ENCODE data around the gene SMYD5.

SMYD5 gene

DNA sequence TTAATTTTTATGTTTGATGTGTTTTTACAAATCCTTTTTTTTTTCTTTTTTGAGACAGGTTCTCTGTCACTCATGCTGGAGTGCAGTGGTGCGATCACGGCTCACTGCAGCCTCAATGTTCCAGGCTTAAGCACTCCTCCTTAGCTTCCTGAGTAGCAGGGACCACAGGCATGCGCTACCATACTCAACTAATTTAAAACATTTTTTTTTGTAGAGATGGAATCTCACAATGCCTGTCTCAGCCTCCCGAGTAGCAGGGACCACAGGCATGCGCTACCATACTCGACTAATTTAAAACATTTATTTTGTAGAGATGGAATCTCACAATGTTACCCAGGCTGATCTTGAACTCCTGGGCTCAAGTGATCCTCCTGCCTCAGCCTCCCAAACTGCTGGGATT, 8.4 kb upstream of the SMYD5 start:
- DNase-seq (ENCODE audit: low read depth, low spot score) = peak; percentile 50

DNA sequence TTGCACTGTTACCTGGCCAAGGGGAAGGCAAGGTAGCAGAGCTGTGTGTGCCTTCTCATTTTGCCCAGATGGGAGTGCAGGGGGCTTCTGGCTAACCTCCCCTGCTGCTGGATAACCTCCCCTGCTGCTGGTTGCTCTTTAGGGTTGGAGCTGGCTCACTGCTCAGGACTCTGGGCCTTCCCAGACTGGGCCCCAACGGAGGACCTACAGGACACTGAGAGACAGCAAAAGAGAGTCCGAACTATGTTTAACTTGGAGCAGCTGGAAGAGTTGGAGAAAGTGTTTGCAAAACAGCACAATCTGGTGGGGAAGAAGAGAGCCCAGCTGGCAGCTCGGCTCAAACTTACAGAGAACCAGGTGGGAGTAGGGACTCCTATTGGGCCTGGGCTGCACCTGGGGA, 5.8 kb upstream of the SMYD5 start:
- no peak for DNase-seq (ENCODE audit: low read depth, low spot score)

DNA sequence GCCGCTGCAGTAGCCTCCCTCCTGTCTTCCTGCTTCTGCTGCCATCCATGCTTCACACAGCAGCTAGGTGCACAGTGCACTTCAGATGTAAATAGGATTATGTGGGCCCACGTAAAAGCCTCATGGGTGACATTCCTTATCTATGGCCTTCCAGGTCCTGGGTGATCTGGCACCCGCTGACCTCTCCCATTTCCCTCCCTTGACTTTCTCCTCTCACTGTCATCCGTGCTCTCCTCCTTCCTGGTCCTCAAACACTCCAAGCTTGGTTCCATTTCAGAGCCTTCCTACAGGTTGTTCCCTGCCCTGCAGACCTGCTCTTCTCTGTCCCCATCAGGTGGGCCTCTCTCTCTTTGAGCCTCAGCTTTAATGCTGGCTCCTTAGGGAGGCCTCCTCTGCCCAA, 4.0 kb upstream of the SMYD5 start:
- no peak for DNase-seq (ENCODE audit: low read depth, low spot score)

DNA sequence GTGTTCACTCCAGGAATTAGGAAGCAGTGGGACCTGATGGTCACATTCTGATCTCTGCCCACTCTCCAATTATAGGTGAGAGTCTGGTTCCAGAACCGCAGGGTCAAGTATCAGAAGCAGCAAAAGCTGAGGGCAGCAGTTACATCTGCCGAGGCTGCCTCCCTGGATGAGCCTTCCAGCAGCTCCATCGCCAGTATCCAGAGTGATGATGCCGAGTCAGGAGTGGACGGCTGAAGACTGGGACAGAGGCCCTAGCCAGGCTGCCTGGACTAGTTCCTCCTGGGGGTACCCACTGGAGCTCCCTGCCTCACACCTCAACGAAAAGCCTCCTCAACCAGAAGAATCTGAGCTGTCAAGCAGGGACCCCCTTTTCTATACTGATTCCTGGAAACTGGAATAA, 3.3 kb upstream of the SMYD5 start:
- DNase-seq (ENCODE audit: low read depth, low spot score) = no peak

DNA sequence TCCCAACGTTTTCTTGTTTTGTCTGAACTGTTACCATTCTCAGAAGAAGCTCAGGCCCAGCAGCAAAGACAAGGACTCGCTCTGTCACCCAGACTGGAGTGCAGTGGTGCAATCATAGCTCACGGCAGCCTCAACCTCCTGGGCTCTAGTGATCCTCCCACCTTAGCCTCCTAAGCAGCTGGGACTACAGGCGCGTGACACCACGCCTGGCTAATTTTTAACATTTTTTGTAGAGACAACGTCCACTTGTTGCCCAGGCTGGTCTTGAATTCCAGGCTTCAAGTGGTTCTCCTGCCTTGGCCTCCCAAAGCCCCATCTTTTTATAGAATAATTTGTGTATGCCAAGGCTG, 2.0 kb upstream of the SMYD5 start:
- DNase-seq (ENCODE audit: low read depth, low spot score) = no peak

DNA sequence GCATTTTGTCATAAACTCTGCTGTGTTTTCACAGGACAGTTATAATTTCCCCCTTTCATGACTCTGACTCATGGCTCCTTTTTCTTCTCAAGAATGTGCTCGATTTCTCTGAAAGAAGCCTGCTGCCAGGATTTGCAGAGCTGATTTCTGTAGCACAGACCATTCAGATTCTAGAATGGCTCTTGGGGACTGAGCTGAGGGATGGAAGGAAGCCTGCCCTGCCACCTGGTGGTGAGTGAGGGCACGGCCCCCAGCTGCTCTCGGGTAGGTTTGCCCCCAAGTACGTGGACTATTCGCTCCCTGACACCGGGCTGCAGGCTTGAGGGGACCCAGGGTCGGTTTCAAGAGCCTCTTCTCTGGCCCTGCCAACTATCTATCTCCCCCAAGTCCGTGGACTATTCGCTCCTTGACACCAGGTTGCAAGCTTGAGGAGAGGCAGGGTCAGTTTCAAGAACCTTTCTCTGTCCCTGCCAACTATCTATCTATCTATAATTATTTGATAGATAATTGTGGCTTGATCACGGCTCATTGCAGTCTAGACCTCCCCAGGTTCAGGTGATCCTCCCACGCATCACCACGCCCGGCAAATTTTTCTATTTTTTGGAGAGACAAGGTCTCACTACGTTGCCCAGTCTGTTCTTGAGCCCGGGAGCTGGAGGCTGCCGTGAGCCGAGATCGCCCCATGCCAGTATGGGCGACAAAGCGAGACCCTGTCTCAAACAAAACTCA, 1.4 kb upstream of the SMYD5 start:
- DNase-seq (ENCODE audit: low read depth, low spot score) = peak; percentile 92

DNA sequence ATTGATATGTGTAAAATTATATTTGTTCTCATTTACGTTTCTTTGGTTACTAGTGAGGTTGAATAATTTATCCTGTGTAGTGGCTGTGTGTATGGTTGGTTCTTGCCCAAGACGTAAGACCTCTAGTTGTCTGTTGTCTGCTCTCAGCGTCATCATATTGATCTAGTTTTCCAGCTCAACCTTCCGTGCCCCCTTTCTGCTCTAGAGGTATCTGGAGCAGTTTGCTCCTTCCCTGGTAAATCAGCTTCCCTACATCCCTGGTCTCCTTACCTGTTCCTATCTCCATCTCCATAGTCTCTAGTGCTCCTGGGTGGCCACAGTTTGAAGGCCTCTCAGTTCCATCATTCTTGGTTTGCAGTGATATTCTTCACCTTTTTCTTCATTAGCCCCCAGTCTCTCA, 1.2 kb downstream of the SMYD5 start:
- no peak for DNase-seq (ENCODE audit: low read depth, low spot score)

DNA sequence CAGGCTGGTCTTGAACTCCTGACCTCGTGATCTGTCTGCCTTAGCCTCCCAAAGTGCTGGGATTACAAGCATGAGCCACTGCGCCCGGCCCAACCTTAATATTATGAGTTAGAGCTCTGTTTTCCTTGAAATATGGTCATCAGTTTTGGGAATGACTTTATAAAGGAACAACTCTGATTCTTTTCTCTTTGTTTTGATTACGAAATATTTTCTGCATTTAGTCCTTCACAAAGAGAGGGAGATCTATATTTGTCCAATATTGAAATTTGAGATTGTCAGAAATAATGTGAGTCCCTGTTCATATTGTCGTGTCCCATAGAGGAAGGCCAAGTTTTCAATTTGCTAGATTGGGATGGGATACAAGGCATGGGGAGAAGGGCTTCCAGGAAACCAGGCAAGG, 3.1 kb downstream of the SMYD5 start:
- DNase-seq (ENCODE audit: low read depth, low spot score) = no peak

DNA sequence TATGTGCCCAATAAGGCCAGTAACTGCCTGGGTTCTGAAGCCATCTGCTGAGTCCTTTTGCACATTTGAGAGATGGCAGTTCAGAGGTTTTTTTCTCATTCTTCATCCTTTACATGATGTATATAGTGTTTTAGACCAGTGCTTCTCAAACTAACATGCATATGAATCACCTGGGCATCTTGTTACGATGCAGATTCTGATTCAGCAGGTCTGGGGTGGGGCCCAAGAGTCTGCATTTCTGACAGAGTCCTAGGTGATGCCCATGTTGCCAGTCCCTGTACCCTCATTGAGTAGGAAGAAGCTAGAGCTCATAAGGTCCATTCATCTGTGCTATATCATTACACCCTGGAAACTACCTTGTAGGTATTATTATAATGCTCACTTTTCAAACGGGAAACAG, 3.8 kb downstream of the SMYD5 start:
- no peak for DNase-seq (ENCODE audit: low read depth, low spot score)

DNA sequence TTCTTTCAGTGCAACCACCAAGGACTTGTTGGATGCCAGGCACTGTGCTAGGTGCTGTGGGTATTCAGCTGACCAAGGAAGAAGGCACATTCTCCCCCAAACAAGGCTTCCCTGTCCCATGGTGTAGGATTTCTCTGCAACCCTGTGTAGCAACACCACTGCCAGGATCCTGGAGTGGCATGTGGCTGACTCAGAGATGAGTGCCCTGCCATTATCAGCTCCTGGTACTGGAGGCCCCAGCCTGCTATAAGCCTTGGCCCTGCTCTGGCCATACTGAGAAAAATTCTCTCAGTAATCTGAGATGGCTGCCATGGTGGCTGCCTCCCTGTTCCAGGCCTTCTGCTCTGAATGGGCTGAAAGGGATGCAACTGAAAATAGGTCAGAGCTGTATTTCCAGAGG, 4.3 kb downstream of the SMYD5 start:
- peak; percentile 56 for DNase-seq (ENCODE audit: low read depth, low spot score)

DNA sequence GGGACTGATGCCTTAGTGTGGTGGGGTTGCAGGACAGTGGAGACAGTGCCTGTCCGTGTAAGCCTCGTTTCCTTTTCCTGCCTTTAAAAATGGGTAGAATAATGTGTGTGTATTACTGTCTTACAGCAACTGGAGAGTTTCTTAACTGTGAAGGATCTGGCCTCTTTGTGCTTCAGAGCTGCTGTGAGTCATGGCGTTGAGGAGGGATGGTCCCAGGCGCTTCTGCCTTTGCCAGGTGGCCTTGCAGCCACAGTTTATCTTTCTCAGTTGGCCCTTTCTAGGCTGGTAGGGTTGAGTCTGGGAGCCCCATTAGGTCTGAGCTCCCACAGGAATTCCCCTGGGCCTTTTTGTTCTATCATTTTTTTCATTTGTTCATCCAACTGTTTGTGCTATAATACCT, 9.8 kb downstream of the SMYD5 start:
- no peak for DNase-seq (ENCODE audit: low read depth, low spot score)

DNA sequence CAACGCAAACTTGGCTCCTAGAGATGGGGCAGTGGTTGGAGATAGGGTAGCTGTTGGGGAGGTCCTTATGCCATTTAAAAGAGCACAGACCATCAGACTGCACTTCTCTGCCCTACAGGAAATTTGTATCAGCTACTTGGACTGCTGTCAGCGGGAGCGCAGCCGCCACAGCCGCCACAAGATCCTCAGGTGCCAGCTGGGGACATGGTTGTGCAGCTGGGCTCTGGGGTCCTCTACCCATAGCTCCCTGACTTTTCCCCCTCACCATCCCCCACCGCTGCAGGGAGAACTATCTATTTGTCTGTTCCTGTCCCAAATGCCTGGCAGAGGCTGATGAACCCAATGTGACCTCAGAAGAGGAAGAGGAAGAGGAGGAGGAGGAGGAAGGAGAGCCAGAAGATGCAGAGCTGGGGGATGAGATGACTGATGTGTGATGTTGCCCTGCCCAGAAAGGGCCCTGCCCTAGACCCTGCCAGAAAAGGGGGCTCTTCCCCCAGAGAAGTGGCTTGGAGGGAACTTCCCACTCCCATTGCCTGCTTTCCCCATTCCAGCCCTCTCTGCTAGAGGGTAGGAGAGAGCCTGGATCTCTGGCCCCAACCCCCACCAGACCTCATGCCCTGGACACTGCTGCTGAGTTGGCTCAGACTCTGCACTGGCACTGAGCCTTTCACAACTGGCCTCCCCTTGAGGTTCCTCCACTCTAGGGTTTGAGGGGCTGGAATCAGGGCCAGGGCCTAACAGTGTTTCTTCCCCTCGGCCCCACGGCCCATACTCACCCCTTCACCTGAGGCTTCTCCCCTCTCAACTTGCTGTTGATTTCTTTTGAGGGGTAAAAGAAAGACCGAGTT, 11.7 kb downstream of the SMYD5 start:
- no peak for DNase-seq (ENCODE audit: low read depth, low spot score)

DNA sequence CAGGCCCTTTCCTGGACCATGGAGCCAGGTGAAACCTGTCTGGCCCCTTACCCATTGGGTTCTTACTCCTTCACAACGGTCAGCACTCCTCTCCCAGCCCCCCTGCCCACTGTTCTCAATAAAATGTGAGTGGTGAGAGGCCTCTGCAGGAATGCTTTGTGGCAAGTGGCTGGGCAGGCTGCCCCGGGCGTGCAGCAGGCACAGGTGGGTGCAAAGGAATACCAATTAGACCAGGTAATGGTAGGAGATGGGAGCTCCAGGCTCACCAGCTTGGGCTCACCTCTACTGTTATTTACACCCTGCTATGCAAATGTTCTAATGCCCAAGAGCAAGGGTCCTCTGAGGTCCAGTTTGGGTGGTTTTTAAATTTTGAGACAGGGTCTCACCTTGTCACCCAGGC, 13.0 kb downstream of the SMYD5 start:
- no peak for DNase-seq (ENCODE audit: low read depth, low spot score)

DNA sequence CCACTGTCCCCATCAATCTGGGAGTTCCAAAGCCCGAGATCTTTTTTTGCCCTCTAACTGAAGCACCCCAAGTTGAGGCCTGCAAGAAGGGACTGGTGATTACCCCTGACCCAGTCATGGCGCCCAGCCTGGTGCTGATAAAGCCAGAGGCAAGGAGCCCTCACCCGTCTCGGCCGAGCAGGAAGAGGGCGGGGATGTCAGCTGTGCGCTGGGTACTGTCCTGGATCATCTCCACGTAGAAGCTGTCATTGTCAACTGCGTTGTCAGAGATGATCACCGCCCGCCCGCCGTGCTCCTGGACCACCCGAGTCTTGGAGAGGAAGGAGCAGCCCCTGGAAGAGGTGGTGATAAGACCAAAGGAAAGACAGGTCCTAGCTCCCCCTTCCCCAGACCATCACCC, 14.6 kb downstream of the SMYD5 start:
- no peak for DNase-seq (ENCODE audit: low read depth, low spot score)

DNA sequence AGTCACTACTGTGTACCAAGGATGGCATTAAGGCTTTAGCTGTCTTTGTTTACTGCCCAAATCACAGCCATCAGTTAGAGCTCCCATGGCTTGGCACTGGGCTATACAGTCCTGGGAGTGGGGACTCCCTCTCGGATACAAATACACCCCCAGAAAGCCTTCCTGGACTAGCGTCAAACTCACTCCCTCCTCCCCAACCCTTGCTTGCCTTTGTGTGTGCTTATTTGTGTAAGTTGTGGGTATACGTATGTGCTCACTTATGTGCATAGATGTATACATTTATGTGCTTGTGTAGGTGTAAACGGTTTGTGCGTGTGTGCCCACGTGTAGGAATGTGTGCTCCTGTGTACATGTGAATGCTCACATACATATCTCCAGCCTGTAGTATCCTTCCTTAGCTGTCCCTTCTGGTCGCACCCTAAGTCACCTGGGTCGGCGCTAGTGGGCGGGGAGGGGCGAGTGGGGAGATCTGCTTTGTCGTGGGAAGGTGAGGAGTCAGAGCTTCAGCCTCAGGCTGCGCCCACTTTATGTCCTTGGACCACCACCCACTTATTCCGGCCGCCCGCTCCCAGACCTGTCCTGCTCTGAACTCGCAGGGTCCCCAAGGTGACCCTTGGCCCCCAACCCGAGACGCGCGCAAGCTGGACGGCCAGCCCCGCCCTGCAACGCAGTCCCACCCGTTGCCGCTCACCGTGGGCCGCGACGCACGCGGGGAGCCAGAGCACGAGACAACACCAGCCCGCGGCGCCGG, 18.5 kb downstream of the SMYD5 start:
- DNase-seq (ENCODE audit: low read depth, low spot score) = no peak

DNA sequence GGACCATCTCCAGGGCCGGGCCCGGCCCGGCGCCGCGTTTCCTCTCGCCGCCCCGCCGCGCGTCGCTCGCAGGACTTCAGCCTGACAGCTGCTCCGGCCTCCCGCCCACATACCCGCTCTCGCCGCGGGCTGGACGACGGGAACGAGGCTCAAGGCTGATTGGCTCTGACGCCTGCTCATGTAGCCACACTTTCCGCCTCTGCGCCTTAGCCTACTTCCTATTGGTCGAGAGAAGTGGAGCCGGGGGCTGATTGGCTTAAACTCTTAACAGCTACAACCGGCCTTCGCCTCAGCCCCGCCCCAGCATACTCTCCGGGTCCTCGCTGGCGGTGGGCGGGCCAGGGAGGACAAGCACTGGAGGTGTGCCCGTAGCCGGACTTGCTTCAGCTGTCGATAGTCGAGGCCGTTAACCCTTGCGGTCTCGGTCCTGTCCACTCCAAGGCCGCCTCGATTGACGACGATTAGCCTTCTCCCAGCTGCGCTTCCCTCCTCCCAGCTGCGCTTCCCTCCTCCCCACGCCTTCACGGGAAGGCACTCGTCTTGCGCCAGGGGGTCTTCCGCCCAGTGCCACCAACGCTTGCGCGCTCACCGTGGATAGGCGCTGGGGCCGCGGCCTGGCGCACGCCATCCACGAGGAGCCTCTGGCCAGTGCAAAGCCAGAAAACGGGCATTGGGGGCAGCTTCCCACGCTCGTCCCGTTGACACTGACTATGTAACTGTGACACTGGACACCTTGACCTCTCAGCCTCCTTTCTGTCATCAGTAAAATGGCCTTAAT, 19.3 kb downstream of the SMYD5 start, which contains the start of gene PRADC1:
TSS of gene PRADC1 (minus strand) at position 86 of the 778 bp plus-strand sequence. CDS start at position 7, 79 bp downstream.
- peak; percentile 100 for DNase-seq (ENCODE audit: low read depth, low spot score)

DNA sequence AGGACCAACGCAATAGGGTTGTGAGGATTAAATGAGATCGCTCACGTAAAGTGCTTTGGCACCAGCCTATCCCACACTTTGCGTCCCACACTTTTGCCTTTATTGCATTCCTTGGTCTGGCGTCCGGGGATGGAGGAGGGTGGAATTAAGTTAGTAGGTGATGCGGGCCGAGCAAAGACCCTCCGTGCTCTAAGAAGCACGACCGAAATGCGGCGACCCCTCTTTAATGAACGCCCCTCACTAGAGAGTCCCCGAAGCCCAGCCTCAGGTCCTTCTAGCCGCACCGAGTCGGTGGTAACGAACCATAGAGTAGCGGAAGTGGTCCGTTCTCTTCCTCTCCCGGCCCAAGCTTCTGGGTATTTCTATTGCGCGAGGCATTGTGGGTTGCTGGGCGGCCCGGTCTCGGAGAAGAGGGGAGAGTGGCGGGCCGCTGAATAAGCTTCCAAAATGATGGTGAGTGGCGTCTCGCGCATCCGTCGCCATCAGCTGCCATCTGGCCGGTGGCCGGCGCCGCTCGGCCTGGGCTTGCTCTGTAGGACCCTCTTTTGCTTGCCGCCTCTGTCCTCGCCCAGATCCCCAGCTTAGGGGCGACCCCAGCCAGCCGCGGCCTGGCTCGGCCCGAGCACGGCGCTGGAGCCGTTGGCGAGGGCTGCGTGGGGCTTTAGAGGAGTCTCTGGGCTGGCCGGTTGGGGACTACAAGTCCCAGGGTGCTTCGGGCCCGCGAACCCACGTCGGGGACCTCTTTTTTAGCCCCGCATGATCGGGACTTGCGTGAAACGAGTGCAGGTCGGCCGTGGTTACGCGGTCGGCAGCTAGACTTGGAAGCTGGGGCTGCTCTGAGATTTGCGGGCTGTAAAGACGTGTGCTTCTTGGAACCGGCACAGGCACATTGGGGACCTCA, 20.1 kb downstream of the SMYD5 start, which contains the start of gene CCT7:
TSS of gene CCT7 (plus strand) at position 377 of the 901 bp plus-strand sequence. CDS start at position 448, 71 bp downstream.
- DNase-seq (ENCODE audit: low read depth, low spot score) = peak; percentile 94

DNA sequence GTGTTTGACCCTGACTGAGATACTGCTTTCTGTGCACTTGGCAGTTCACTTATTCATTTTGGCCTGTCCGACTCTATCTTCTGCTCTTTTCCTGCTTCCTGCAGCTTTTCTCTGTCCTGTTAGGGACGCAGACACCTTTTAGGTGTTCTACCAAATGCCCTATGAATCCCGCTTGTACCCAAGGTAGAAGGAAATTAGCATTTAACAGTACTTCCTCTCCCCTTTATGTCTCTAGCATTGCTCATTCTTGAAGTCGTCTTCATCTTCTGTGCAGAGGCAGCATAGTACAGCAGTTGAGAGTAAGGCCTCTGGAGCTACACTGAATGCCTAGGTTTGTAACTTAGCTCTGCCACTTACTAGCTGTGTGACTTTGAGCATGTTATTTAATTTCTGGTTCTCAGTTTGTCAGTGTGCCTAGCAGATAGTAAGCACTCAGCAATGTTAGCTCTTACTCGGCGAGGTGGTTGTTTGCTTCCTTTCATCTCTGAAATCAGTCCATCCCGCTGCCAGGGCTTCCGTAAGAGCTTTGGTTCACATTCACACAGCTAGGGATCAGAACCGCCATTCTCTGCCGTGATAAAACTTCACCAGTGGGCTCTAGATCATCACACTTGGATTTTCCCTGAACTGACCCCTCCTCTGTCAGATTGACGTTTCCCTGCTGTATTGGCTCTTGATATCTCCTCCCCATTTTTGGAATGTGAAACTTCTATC, 21.4 kb downstream of the SMYD5 start:
- DNase-seq (ENCODE audit: low read depth, low spot score) = no peak

DNA sequence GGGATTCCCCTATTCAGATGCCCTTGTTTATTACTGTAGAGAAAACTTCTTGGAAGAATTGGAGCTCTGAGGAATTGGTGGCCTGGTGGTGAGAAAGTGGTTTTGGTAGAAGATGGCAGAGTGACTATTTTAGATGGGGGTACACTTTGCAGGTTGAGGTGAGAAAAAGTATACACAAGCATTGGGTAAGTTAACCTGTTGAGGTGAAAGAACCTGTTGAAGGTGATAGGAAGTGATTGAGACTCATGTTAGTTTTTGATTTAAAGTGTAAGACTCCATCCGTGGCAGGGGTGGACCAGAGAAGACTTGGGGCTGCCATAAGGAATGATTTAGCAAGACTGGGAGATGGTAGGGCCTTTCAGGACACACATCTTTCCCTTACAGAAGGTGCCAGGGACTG, 23.1 kb downstream of the SMYD5 start:
- no peak for DNase-seq (ENCODE audit: low read depth, low spot score)

DNA sequence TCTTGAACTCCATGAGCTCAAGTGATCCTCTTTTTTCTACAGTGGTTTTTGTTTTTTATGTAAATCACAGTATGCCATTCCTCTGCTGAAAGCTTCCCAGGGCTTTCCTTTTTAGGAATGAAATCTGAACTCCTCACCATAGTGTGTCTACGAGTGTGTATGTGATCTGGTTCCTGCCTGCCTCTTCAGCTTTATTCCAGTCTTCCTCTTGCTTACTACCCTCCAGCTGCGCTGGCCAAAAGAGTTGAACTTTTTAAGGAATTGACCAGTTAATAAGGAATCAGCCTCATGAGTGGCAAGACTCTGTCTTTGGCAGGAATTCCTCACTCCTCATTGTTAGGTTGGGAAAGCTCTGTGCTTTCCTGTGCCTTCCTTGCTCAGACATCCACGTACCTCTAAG, 24.1 kb downstream of the SMYD5 start:
- DNase-seq (ENCODE audit: low read depth, low spot score) = no peak
